GM19463 (cell line): ENCODE measurements around the gene TATDN3.
"Not testable (repeated sequence)": the region's sequence is repeated elsewhere in the genome, so short reads cannot be mapped to it uniquely, and the experiment has no call there.

Experiments
- ATAC-seq: cut with Tn5 transposase; IDR thresholded peaks from one replicate; pipeline ENCODE4 v1.9.1; 2021; ENCODE audit warnings: mild to moderate bottlenecking, moderate library complexity; ENCODE audit not compliant: unreplicated experiment

TATDN3 gene

DNA sequence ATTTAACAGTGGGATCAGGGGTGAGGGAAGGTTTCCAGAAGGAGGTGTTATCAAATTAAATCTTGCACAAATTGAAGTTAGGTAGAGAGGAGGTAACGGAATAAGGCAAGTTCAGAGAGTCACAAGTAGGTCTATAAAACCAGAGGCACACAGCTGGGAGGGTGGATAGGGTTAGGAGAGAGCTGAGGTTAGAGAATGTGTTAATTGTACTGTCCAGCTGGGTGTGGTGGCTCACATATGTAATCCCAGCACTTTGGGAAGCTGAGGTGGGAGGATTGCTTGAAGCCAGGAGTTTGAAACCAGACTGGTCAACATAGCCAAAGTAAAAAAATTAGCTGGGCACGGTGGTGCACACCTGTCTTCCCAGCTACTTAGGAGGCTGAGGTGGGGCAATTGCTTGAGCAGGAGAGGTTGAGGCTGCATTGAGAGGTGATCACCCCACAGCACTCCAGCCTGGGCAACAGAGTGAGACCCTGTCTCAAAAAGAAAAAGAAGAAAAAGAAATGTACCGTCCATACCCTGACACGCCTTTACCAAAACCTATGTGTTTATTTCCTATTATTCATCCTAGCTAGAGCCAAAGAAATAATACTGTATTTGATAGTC, 35.6 kb downstream of the TATDN3 start:
- ATAC-seq = no peak

DNA sequence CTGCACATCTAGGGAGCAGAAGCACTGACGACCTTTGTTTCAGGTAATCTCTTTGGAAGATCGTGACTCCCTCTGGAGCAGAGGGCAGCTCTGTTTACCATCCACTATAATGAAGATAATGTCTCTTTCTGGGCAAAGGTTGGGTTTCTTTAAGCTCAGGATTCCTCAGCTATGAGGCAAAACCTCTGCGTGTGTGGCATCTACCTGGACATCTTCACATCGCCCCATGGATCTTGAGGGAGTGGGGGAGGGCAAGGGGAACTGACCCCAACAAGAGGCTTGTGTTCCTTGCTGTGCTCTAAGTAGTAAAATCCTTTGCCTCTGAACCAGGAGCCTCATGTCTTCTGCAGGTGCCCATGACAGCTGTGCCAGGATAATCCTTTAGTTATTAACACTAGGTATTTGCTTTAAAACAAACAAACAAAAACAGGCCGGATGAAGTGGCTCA, 36.2 kb downstream of the TATDN3 start:
- no peak for ATAC-seq

DNA sequence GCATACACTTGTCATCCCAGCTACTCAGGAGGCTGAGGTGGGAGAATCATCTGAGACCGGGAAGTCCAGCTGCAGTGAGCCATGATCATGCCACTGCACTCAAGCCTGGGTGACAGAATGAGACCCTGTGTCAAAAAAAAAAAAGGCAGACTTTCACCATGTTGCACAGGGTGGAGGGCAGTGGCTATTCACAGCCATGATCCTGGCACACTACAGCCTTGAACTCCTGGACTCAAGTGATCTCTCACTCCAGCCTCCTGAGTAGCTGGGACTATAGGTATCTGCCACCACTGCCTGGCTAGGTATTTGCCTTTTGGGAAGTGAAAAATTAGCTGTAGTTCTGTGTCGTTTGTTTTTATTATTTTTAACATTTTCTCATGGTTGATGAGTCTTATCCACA, 36.7 kb downstream of the TATDN3 start:
- no peak for ATAC-seq

DNA sequence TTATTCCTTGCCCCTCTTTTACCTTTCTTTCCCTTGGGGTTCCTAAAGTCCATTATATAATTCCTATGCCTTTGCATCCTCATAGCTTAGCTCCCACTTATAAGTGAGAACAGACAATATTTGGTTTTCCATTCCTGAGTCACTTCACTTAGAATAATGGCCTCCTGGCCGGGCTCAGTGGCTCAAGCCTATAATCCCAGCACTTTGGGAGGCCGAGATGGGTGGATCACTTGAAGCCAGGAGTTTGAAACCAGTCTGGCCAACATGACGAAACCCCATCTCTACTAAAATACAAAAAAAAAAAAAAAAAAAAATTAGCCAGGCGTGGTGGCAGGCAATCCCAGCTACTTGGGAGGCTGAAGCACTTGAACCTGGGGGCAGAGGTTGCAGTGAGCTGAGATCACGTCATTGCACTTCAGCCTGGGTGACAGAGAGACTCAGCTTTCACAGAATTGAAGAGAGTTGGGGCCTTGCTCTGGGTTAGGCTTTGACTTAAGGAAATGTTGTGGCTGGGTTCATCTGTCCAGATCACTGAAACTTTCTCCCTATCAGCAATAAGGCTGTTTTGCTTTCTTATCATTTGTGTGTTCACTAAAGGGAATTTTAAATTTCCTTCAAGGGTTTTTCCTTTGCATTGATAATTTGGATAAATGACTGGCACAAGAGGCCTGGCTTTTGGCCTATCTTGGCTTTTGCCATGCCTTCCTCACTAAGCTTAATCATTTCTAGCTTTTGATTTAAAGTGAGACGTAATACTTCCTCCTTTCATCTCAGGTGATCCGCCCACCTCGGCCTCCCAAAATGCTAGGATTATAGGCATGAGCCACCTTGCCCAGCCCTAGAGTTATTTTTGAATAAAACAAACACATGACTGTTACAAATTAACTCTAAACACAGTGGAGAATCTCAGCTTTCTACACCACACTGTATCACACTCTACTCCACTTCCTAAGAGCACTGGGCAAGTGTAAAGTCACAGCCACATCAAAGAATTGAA, 41.8 kb downstream of the TATDN3 start:
- ATAC-seq = peak; percentile 89

DNA sequence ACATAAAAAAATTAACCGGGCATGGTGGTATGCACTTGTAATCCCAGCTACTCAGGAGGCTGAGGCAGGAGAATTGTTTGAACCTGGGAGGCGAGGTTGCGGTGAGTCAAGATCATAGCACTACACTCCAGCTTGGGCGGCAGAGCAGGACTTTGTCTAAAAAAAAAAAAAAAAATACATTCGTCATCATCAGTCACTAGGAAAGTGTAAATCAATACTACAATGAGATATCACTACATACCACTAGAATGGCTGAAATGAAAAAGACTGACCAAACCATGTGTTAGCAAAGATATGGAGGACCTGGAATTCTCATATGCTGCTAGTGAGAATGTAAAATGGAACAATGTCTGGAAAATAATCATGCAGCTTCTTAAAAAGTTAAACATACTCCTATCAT, 46.5 kb downstream of the TATDN3 start:
- ATAC-seq = no peak

DNA sequence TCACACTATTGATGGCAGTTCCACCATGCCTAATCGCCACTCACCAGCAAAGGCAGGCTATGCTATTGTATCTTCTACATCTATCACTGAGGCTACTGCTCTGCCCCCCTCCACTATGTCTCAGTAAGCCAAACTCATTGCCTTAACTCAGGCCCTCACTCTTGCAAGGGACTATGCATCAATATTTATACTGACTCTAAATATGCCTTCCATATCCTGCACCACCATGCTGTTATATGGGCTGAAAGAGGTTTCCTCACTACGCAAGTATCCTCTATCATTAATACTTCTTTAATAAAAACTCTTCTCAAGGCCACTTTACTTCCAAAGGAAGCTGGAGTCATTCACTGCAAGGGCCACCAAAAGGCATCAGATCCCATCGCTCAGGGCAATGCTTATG, 52.8 kb downstream of the TATDN3 start:
- ATAC-seq = not testable (repeated sequence)

DNA sequence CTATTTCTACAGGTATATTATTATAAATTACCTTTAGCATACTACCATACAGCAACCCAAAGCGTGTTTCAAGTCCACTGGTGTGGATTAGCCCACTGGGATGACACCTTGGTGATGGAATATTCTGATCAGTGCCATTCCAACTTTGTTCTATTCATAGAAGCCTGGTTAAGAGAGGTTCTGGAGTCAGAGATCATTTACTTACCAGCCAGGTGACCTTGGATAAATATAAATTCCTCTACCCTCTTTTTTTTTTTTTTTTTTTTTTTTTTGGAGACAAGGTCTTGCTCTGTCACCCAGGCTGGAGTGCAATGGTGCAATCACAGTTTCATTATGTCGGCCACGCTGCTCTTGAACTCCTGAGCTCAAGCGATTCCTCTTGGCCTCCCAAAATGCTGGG, 55.9 kb downstream of the TATDN3 start, which contains the start of gene SPATA45:
Gene SPATA45 (minus strand): TSS at position 101 of the 400 bp plus-strand sequence. CDS start 11,500 bp downstream, outside the sequence.
- no peak for ATAC-seq

DNA sequence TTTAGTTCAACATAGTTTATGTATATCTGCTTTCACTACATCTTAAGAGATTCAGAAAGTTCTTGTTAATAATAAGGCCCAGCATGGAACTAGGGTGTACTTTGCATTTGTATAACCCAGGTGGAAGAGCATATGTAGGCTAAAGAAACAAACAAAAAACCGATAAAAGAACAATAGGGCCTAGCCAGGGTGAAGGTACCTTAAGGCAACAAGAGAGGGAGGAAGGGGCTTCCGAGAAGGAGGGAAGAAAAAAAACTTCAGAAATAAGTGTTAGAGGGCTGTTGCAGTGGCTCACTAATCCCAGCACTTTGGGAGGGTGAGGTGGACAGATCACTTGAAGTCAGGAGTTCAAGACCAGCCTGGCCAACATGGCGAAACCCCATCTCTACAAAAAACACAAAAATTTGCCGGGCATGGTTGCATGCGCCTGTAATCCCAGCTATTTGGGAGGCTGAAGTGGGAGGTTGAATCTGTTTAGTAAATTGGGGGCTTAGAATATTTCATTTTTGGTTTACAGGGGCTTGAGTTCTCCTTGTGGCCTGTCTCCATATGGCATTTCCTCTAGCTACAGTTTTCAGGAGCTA, 60.5 kb downstream of the TATDN3 start:
- ATAC-seq = no peak

DNA sequence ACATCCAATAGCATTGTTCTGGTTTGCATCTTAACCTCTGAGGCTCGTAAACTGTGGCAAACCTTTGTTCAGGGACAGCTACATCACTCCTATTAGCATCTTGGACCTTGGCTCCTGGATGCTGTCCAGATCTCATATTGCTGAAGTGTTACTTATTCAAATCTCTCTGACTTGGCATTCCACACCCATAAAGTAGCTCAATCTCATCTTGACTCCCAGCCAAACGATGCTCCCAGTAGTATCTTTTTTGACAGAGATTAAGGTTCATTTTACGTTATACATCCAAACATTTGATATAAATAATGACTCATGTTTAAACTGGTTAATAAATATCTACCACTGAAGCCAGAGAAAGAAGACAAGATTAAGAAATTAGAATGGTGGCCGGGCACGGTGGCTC, 62.0 kb downstream of the TATDN3 start:
- ATAC-seq = no peak

DNA sequence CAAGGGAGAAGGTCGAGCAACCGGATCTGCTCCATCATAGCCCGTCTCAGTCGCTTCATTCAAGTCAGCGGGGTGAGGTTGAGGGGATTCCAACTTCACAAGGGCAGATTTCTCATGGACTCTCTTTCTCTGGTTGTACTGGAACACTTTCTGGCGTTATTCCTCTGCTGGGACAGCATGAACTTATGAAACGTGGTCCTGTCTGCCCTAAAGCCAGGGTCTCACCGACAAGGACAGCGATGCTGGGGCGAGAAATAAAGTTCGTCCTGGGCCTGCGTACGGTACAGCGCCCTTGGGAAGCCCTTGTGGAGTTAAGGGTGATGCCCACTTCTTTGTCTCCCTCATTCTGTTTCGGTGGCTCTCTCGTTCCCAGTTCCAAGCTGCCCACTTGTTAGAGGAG, 65.1 kb downstream of the TATDN3 start:
- ATAC-seq = no peak

DNA sequence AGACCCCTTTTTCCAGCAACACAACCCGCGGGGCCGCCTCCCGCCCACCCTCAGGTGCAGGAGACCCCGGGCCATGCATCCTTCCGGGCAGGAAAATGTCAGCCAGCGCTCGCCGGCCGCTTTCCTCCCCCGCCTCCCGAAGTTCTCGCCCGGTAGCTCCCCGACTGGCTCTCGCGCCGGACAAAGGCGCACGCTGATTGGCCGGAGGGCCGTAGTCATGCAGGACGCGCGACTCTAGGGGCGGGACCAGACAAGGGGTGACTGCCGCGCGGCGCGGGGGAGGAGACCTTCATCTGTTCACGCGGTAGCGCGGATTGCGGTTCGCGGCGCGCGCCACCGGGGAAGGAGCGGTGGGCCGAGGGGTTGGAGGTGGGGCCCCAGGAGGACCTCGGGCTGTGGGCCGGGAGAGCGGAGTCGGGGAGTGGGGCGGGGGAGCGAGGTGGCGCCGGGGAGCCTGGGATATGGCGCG, 66.3 kb downstream of the TATDN3 start, which contains the start of gene FLVCR1:
Gene FLVCR1 (plus strand): TSS at position 284 of the 469 bp plus-strand sequence. CDS start 178 bp downstream, at position 462.
- peak; percentile 98 for ATAC-seq

DNA sequence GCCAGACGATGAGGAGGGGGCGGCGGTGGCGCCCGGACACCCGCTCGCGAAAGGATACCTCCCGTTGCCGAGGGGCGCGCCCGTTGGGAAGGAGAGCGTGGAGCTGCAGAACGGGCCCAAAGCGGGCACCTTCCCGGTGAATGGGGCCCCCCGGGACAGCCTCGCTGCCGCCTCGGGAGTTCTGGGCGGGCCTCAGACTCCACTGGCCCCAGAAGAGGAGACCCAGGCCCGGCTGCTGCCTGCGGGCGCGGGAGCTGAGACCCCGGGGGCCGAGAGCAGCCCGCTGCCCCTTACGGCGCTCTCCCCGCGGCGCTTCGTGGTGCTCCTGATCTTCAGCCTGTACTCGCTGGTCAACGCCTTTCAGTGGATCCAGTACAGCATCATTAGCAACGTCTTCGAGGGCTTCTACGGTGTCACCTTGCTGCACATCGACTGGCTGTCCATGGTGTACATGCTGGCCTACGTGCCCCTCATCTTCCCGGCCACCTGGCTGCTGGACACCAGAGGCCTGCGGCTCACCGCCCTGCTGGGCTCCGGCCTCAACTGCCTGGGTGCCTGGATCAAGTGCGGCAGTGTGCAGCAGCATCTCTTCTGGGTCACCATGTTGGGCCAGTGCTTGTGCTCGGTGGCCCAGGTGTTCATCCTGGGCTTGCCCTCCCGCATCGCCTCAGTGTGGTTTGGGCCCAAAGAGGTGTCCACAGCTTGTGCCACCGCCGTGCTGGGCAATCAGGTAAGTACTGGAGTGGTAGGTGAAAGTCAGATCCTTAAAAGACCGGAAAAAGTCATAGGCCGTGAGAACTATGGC, 67.0 kb downstream of the TATDN3 start:
- ATAC-seq = peak; percentile 3

DNA sequence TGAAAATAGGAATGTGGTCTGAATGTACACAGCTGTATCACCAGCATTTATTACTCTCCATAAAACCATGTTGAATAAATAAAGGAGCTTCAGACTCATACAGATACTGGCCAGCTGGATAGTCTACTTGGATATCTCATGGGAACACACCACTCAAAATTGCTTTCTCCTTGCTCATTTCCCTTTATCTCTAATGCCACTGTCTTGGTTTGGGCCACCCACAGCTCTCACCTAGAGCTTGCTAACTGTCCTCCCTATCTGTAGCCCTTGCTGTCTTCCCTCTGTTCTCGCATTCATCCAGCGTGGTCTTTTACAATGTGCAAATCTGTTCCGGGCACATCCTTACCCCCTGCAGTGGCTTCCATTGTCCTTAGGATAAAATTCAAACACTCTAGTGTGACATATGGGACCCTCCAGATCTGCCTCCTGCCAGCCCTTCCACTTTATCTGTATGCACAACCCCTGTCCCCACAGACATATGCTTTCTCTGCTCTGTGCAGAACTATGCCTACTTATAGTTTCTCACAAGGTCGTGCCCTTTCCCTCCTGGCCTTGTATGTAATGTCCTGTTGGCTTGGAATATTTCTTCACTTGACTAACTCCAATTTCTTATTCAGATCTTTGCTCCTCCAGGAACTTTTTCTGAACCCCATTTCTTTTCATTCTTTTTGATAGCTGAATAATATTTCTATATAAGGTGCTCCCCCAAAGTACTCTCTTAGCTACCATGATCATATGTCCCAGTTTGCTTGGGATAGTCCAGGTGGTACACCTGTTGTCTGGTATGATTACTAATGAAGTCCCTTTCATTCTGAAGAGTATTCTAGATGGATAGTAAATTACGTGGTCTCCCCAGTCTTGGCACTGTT, 69.3 kb downstream of the TATDN3 start:
- ATAC-seq = no peak

DNA sequence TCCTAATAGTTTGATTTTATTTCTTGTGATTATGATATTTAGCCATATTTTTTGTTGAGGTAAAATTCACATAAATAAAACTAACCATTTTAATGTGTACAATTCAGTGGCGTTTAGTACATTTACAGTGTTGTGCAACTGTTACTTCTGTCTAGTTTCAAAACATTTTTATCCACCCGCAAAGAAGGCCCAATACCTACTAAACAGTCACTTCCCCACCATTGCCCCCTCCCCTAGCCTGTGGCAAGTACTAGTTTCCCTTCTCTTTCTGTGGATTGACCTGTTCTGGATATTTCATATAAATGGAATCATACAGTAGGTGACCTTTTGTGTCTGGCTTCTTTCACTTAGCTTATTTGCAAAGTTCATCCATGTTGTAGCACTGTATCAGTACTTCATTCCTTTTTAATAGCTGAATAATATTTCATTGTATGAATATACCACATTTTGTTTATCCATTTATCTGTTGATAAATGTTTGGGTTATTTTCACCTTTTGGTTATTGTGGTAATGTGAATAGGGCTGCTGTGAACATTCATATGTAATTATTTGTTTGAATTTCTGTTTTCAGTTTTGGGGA, 70.5 kb downstream of the TATDN3 start:
- no peak for ATAC-seq

DNA sequence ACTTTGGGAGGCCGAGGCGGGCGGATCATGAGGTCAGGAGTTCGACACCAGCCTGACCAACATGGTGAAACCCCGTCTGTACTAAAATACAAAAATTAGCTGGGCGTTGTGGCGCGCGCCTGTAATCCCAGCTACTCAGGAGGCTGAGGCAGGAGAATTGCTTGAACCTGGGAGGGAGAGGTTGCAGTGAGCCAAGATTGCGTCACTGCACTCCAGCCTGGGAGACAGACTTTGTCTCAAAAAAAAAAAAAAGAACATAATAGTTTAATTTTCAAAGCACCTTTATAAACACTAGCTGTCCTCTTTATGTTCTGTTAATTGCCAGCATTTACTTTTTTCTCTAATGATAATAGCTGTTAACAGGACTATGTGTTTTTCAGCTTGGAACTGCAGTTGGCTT, 71.7 kb downstream of the TATDN3 start:
- ATAC-seq = not testable (repeated sequence)

DNA sequence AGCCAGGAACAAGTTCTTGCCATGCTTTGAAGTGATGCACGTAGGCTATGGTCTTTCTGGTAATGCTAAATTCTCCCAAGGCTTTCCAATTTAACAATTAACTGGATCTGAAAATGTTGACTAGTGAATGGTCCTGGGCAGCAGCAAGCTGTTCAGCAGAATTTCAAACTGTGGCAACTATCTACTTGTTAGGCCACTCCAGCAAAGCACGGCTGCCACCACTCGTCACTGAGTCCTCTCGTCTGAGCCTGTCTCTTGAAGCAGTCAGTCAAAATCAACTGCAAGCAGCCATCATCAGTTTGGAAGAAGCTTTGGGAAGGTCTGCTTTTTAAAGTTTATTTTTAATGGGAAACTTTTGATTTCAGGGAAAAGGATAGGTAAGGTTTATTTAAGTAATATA, 72.5 kb downstream of the TATDN3 start:
- no peak for ATAC-seq
